K562 (cell line): ENCODE measurements around the gene ARHGEF25. TPM values are rescaled to one million over a fixed set of nuclear protein-coding genes. Genes with fewer than 3 reads are reported as not detected.

Source experiments
- CXXC5 ChIP-seq: fragments of 250-450 bp; sonication (Bioruptor Pico); IDR thresholded peaks from 2 replicates; pipeline ENCODE4 v1.8.0; 2022; ENCODE audit warnings: inconsistent platforms, mild to moderate bottlenecking, moderate library complexity
- FIP1L1 ChIP-seq: fragments of 200-400 bp; formaldehyde crosslinking; IDR thresholded peaks from 2 replicates; pipeline ENCODE4 v1.6.1; 2018; ENCODE audit warnings: mild to moderate bottlenecking, low read depth, low read length; ENCODE audit not compliant: poor library complexity, severe bottlenecking
- HSF4 ChIP-seq: fragments of 250-450 bp; sonication (Bioruptor Pico); IDR thresholded peaks from 2 replicates; pipeline ENCODE4 v2.1.2; 2022; ENCODE audit warnings: mild to moderate bottlenecking, moderate library complexity, borderline replicate concordance
- MAFF ChIP-seq: IDR thresholded peaks from 2 replicates; pipeline ENCODE4 v1.6.1; 2012; ENCODE audit warnings: low read length, improper control_type of control experiment
- RAD21 ChIP-seq, 2 experiments: fragments of 250-450 bp in 1 of 2; fragments of 450-650 bp in 1 of 2; sonication (Bioruptor Pico) in 1 of 2; formaldehyde crosslinking in 1 of 2; IDR thresholded peaks in 1 of 2; conservative IDR thresholded peaks in 1 of 2; 2 replicates each; pipeline versions ENCODE4 v1.4.0 to v1.8.0; 2020 to 2022; ENCODE audit warnings: mild to moderate bottlenecking in 2 of 2, moderate library complexity in 1 of 2
- RBFOX2 ChIP-seq: fragments of 200-400 bp; formaldehyde crosslinking; IDR thresholded peaks from 2 replicates; pipeline ENCODE4 v1.6.1; 2017; ENCODE audit warnings: low read depth, mild to moderate bottlenecking, low read length, moderate library complexity
- RBM39 ChIP-seq: fragments of 200-400 bp; formaldehyde crosslinking; optimal IDR thresholded peaks from 2 replicates; pipeline ENCODE3; 2018; ENCODE audit warnings: low read depth, low read length
- WHSC1 ChIP-seq: IDR thresholded peaks from one replicate; pipeline ENCODE4 v1.6.1; 2012; ENCODE audit warnings: low read length, control low read depth, inconsistent platforms
- YY1 ChIP-seq, 3 experiments: IDR thresholded peaks; 2 replicates each; pipeline ENCODE4 v1.6.1; 2011; ENCODE audit warnings: low read length in 2 of 3, mild to moderate bottlenecking in 2 of 3, moderate library complexity in 2 of 3, borderline replicate concordance in 1 of 3, control low read depth in 1 of 3, low read depth in 1 of 3; ENCODE audit not compliant: insufficient read depth in 3 of 3, insufficient replicate concordance in 2 of 3, control insufficient read depth in 1 of 3, insufficient read length in 1 of 3; ENCODE audit errors: extremely low read depth in 1 of 3
- ZFP36 ChIP-seq: fragments of 150-350 bp; IDR thresholded peaks from 2 replicates; pipeline ENCODE4 v1.6.1; 2018; ENCODE audit warnings: low read length, low read depth; ENCODE audit not compliant: partially characterized antibody
- ZNF217 ChIP-seq: sonication (generic); formaldehyde crosslinking; IDR thresholded peaks from 2 replicates; pipeline ENCODE4 v1.8.0; 2022; ENCODE audit warnings: mild to moderate bottlenecking, missing genetic modification reagents
- polyA plus RNA-seq, 8 experiments: library from polyadenylated mRNA; depleted of rRNA in 4 of 8; stranded (reverse) in 5 of 8; unstranded in 3 of 8; fragments of >200 nt; fragmentation: Nextera tagmentation in 2 of 8; fragmentation: Illumina TruSeq in 1 of 8; extraction: Ambion mirVana in 2 of 8; extraction: Trizol in 1 of 8; gene quantifications; 2 replicates each; pipeline versions ENCODE4 v1.2.1 to v1.2.3, GENCODE V29; 2011 to 2014; ENCODE audit warnings: inconsistent platforms in 1 of 8, missing spikeins in 1 of 8
- total RNA-seq, 7 experiments: library from RNA; depleted of rRNA in 6 of 7; stranded (reverse); fragments of >200 nt in 6 of 7; fragmentation: Illumina TruSeq in 2 of 7; extraction: Trizol in 2 of 7; gene quantifications; 2 replicates each; pipeline versions ENCODE4 v1.2.1 to v1.2.3, GENCODE V29; 2011 to 2021; ENCODE audit warnings: low replicate concordance in 1 of 7
- TF ChIP-seq, protein P1 (sequence below): fragments of 250-450 bp; sonication (Bioruptor Pico); IDR thresholded peaks from 2 replicates; pipeline ENCODE4 v1.5.0; 2021; ENCODE audit warnings: mild to moderate bottlenecking, moderate library complexity
- TF ChIP-seq, protein P2 (sequence below): fragments of 250-450 bp; sonication (Bioruptor Pico); IDR thresholded peaks from 2 replicates; pipeline ENCODE4 v1.4.0; 2020; ENCODE audit warnings: mild to moderate bottlenecking, moderate library complexity, borderline replicate concordance
- TF ChIP-seq, protein P3 (sequence below): fragments of 250-450 bp; sonication (Bioruptor Pico); IDR thresholded peaks from 2 replicates; pipeline ENCODE4 v1.8.0; 2022; ENCODE audit warnings: inconsistent platforms

ARHGEF25 gene
- total and polyA plus RNA-seq, 9 of the 15 experiments (the other 6 are each of a cell fraction or from before 2014, with no cell fraction given): 0.13 to 17.3 (median 11.6) TPM

DNA sequence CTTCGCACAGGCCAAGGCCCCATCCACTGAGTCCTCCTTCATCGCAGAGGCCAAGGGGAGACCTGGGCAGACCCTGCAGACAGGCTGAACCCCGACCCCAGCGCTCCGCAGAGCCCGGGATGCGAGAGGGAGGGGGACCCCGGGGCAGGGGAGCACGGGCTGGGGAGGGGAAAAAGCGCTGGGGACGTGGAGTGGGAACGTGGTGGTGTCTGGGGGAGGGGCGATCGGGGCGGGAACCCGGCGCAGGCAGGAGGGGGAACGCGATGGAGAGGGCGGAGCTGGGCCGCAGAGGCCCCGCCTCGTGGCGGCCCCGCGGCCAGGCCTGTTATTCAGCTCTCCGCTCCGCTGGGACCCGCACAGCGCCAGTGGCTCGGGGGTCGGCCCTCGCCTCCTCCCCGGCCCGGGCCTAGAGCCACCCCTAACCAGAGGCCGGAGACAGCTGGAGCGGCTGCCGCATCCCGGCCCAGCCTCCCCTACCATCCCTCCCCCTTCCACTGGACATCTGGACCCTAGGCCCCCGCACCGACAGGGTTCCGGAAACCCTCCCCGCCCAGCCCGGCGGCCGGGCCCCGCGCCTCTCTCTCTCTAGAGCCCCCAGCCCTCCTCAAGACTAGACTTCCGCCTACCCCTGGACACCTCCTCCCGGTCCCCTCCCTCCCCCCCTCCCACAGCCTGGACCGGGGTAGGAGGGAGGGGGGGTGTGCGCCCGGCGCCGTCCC, at the start of gene ARHGEF25 (continued):
- TF ChIP-seq WHSC1: no peak
- TF ChIP-seq YY1 (IDR thresholded peaks at IDR 0.05; ENCODE audit: borderline replicate concordance in 1 of 3, control insufficient read depth in 1 of 3, extremely low read depth in 1 of 3, insufficient read depth in 3 of 3, insufficient read length in 1 of 3, insufficient replicate concordance in 2 of 3, low read depth in 1 of 3, low read length in 2 of 3): peak in 2 of 3 experiments; percentile 30 to 40
- no peak for TF ChIP-seq MAFF
- TF ChIP-seq RBFOX2: peak; percentile 85
- no peak for TF ChIP-seq ZNF217 (CRISPR knock-in tag)
- no peak for TF ChIP-seq HSF4 (CRISPR knock-in tag)
- no peak for TF ChIP-seq RAD21 (CRISPR knock-in tag; conservative IDR thresholded peaks at IDR 0.05 in 1 of 2, IDR thresholded peaks at IDR 0.05 in 1 of 2)
- TF ChIP-seq FIP1L1: peak; percentile 35
- TF ChIP-seq, protein P1, sequence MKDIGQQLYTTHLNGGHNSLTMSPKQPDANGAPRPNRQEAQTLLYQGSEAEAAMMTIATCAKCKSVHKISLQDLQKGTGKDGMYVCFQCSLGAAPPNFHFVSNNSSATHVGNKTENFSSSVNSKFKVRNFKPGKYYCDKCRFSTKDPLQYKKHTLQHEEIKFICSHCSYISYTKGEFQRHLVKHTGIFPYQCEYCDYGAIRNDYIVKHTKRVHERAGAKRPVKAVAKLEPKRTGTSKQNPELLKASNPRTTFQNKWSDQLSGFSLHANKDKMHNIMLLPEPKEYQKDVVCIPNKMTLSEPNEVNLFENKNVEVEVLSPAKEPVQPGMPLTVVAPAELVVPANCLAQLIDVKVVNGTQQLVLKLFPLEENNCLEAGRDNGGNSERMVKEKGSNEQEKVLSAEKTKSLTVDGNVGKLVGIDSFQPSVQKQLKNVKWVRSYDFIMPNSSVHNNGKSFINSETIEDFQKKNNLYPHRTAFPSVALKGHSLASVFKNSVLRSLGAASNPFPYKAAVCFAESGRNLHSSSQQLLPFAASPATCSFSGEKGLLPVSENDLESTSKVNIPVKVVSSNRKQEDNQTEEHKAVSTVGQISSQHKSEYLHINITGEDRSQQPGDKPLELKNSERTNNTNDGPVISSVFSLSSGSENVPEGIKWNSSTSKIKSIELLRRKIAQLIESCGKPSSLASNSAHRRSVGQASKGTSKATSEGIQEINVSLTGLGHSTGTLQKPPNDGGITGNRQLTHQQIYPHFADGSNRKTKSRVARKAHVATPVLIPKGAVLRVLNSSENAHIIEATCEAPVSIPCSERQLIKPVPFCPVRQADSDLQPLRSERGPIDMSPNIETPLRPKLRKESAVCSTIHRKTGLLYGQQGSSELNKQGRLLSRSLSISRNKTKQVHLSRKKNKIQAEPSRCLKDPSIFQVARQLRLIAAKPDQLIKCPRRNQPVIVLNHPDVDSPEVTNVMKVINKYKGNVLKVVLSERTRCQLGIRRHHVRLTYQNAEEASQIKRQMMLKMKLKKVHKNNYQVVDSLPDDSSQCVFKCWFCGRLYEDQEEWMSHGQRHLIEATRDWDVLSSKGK (CRISPR knock-in tag): no peak
- no peak for TF ChIP-seq ZFP36
- TF ChIP-seq, protein P2, sequence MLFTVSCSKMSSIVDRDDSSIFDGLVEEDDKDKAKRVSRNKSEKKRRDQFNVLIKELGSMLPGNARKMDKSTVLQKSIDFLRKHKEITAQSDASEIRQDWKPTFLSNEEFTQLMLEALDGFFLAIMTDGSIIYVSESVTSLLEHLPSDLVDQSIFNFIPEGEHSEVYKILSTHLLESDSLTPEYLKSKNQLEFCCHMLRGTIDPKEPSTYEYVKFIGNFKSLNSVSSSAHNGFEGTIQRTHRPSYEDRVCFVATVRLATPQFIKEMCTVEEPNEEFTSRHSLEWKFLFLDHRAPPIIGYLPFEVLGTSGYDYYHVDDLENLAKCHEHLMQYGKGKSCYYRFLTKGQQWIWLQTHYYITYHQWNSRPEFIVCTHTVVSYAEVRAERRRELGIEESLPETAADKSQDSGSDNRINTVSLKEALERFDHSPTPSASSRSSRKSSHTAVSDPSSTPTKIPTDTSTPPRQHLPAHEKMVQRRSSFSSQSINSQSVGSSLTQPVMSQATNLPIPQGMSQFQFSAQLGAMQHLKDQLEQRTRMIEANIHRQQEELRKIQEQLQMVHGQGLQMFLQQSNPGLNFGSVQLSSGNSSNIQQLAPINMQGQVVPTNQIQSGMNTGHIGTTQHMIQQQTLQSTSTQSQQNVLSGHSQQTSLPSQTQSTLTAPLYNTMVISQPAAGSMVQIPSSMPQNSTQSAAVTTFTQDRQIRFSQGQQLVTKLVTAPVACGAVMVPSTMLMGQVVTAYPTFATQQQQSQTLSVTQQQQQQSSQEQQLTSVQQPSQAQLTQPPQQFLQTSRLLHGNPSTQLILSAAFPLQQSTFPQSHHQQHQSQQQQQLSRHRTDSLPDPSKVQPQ (CRISPR knock-in tag): no peak
- peak; percentile 63 for TF ChIP-seq CXXC5 (CRISPR knock-in tag)
- no peak for TF ChIP-seq RBM39
- TF ChIP-seq, protein P3, sequence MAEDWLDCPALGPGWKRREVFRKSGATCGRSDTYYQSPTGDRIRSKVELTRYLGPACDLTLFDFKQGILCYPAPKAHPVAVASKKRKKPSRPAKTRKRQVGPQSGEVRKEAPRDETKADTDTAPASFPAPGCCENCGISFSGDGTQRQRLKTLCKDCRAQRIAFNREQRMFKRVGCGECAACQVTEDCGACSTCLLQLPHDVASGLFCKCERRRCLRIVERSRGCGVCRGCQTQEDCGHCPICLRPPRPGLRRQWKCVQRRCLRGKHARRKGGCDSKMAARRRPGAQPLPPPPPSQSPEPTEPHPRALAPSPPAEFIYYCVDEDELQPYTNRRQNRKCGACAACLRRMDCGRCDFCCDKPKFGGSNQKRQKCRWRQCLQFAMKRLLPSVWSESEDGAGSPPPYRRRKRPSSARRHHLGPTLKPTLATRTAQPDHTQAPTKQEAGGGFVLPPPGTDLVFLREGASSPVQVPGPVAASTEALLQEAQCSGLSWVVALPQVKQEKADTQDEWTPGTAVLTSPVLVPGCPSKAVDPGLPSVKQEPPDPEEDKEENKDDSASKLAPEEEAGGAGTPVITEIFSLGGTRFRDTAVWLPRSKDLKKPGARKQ (CRISPR knock-in tag): no peak
